Keratinocyte (primary cell): ENCODE measurements around the gene VAV1. TPM values are rescaled to one million over a fixed set of nuclear protein-coding genes. Genes with fewer than 3 reads are reported as not detected.

Source experiments
- DNase-seq: peaks from one replicate; pipeline ENCODE4 v3.0.0-alpha.2; 2011; ENCODE audit warnings: low read depth, missing footprints, low spot score
- FAIRE-seq: peaks from 2 replicates; lab custom pipeline; 2011; peaks lifted over from hg19 to GRCh38; lab: Jason Lieb, UNC
- H2AFZ ChIP-seq: 2 replicates; pipeline ENCODE4 v1.6.0; 2012; ENCODE audit warnings: low read length, control low read depth, inconsistent platforms; ENCODE audit not compliant: control insufficient read depth
- H3K27ac ChIP-seq: 2 replicates; pipeline ENCODE4 v1.5.1; 2011; ENCODE audit warnings: low read length; ENCODE audit not compliant: control insufficient read depth, insufficient read depth
- H3K27me3 ChIP-seq: 3 replicates; pipeline ENCODE4 v1.6.0; 2011; ENCODE audit warnings: low read length; ENCODE audit not compliant: control insufficient read depth, insufficient read depth; ENCODE audit errors: extremely low read depth
- H3K36me3 ChIP-seq, 2 experiments: 2 replicates in 1 of 2; 3 replicates in 1 of 2; pipeline ENCODE4 v1.5.1; 2011; ENCODE audit warnings: low read length in 2 of 2, mild to moderate bottlenecking in 1 of 2; ENCODE audit not compliant: control insufficient read depth in 2 of 2, insufficient read depth in 2 of 2; ENCODE audit errors: extremely low read depth in 1 of 2
- H3K4me1 ChIP-seq: 3 replicates; pipeline ENCODE4 v1.5.1; 2011; ENCODE audit warnings: low read length; ENCODE audit not compliant: control insufficient read depth, insufficient read depth; ENCODE audit errors: extremely low read depth
- H3K4me2 ChIP-seq: 3 replicates; pipeline ENCODE4 v1.6.0; 2011; ENCODE audit warnings: low read depth, low read length; ENCODE audit not compliant: control insufficient read depth, insufficient read depth; ENCODE audit errors: extremely low read depth
- H3K4me3 ChIP-seq, 3 experiments: fragments of 200-600 bp in 1 of 3; sonication (generic) in 1 of 3; 2 replicates in 2 of 3; 3 replicates in 1 of 3; pipeline ENCODE4 v1.5.1; 2011 to 2016; ENCODE audit warnings: low read length in 3 of 3, mild to moderate bottlenecking in 3 of 3, control low read depth in 2 of 3, inconsistent platforms in 1 of 3, low read depth in 1 of 3, mixed read lengths in 1 of 3, mixed run types in 1 of 3, moderate library complexity in 1 of 3; ENCODE audit not compliant: control insufficient read depth in 2 of 3, insufficient read depth in 2 of 3; ENCODE audit errors: extremely low read depth in 1 of 3
- H3K79me2 ChIP-seq: 2 replicates; pipeline ENCODE4 v1.6.0; 2012; ENCODE audit warnings: low read length; ENCODE audit not compliant: control insufficient read depth, insufficient read depth
- H3K9ac ChIP-seq: 3 replicates; pipeline ENCODE4 v1.6.0; 2011; ENCODE audit warnings: low read length; ENCODE audit not compliant: control insufficient read depth, insufficient read depth; ENCODE audit errors: extremely low read depth
- H3K9me1 ChIP-seq: 3 replicates; pipeline ENCODE4 v1.6.0; 2011; ENCODE audit warnings: low read length; ENCODE audit not compliant: control insufficient read depth, insufficient read depth; ENCODE audit errors: extremely low read depth
- H3K9me3 ChIP-seq: 2 replicates; pipeline ENCODE4 v1.5.1; 2012; ENCODE audit warnings: low read depth, low read length; ENCODE audit not compliant: control insufficient read depth
- H4K20me1 ChIP-seq: 3 replicates; pipeline ENCODE4 v1.6.0; 2011; ENCODE audit warnings: low read length; ENCODE audit not compliant: control insufficient read depth, insufficient read depth; ENCODE audit errors: extremely low read depth
- EZH2 ChIP-seq: IDR thresholded peaks from one replicate; pipeline ENCODE4 v1.6.1; 2012; ENCODE audit warnings: inconsistent platforms, mild to moderate bottlenecking, low read length, moderate library complexity
- dilution Hi-C: fragments of 300-500 bp; cut with MboI; formaldehyde crosslinking; loops from one replicate; pipeline ENCODE4 v1.7.0; 2020; ENCODE audit warnings: low sequenced_read_pairs; ENCODE audit not compliant: extremely low pct_ligation_motif_present
- polyA plus RNA-seq, 5 experiments: library from polyadenylated mRNA; depleted of rRNA in 3 of 5; stranded (reverse) in 3 of 5; stranded (forward) in 1 of 5; unstranded in 1 of 5; fragments of >200 nt; gene quantifications; 1 replicate in 1 of 5; 2 replicates in 3 of 5; 3 replicates in 1 of 5; pipeline versions ENCODE4 v1.2.1 to v1.2.3, GENCODE V29; 2011 to 2012; ENCODE audit warnings: missing spikeins in 2 of 5, low read depth in 1 of 5, low replicate concordance in 1 of 5
- TF ChIP-seq, protein P1 (sequence below), 3 experiments: IDR thresholded peaks in 1 of 3; conservative IDR thresholded peaks in 1 of 3; optimal IDR thresholded peaks in 1 of 3; 2 replicates in 2 of 3; 3 replicates in 1 of 3; pipeline versions ENCODE3 to v1.5.1; 2011; ENCODE audit warnings: low read length in 3 of 3, mild to moderate bottlenecking in 3 of 3, moderate library complexity in 2 of 3, control low read depth in 1 of 3, inconsistent platforms in 1 of 3; ENCODE audit not compliant: insufficient read depth in 2 of 3; ENCODE audit errors: extremely low read depth in 1 of 3

The VAV1 gene
- polyA plus RNA-seq, 1 donor (not counting 4 experiments of a cell fraction or from before 2014, with no cell fraction given): 0.42 TPM

- no peaks in the 10 kb centered on the region for H4K20me1 ChIP-seq
- no peaks in the 10 kb centered on the region for H3K36me3 ChIP-seq
- H3K27ac ChIP-seq: no peak overlapping the region
- no peaks in the 10 kb centered on the region for H3K4me1 ChIP-seq
- dilution Hi-C loops: no loop called here
- H3K9me3 ChIP-seq: no peaks in the 10 kb centered on the region
- no peak overlapping the region for H2AFZ ChIP-seq
- no peaks in the 10 kb centered on the region for H3K79me2 ChIP-seq
- no peak overlapping the region for H3K9ac ChIP-seq
- H3K27me3 ChIP-seq: no peaks in the 10 kb centered on the region
- no peaks in the 10 kb centered on the region for H3K9me1 ChIP-seq
- DNase-seq (no peak), FAIRE-seq (no peak)
- H3K4me3 ChIP-seq: no peak overlapping the region
- TF ChIP-seq, protein P1, sequence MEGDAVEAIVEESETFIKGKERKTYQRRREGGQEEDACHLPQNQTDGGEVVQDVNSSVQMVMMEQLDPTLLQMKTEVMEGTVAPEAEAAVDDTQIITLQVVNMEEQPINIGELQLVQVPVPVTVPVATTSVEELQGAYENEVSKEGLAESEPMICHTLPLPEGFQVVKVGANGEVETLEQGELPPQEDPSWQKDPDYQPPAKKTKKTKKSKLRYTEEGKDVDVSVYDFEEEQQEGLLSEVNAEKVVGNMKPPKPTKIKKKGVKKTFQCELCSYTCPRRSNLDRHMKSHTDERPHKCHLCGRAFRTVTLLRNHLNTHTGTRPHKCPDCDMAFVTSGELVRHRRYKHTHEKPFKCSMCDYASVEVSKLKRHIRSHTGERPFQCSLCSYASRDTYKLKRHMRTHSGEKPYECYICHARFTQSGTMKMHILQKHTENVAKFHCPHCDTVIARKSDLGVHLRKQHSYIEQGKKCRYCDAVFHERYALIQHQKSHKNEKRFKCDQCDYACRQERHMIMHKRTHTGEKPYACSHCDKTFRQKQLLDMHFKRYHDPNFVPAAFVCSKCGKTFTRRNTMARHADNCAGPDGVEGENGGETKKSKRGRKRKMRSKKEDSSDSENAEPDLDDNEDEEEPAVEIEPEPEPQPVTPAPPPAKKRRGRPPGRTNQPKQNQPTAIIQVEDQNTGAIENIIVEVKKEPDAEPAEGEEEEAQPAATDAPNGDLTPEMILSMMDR (optimal IDR thresholded peaks at IDR 0.05 in 1 of 3, IDR thresholded peaks at IDR 0.05 in 1 of 3, conservative IDR thresholded peaks at IDR 0.05 in 1 of 3; ENCODE audit: extremely low read depth in 1 of 3, insufficient read depth in 2 of 3, low read length in 3 of 3): no peak
- no peak for TF ChIP-seq EZH2
- no peak overlapping the region for H3K4me2 ChIP-seq
Measured at GRCh38 chr19:6787393-6787792, 14.9 kb downstream of the VAV1 start.

GRCh38 chr19:6788896-6789295, 16.4 kb downstream of the VAV1 start:
- DNase-seq: no peak
- H2AFZ ChIP-seq: no peak overlapping the region
- no peak for FAIRE-seq

More at GRCh38 chr19:6788896-6789295, 16.4 kb downstream of the VAV1 start:
- H3K4me2 ChIP-seq: no peak overlapping the region
- H3K27ac ChIP-seq: no peak overlapping the region
- dilution Hi-C loops: no loop called here
- TF ChIP-seq, protein P1 (optimal IDR thresholded peaks at IDR 0.05 in 1 of 3, IDR thresholded peaks at IDR 0.05 in 1 of 3, conservative IDR thresholded peaks at IDR 0.05 in 1 of 3; ENCODE audit: extremely low read depth in 1 of 3, insufficient read depth in 2 of 3, low read length in 3 of 3): no peak
- TF ChIP-seq EZH2: no peak
- H3K27me3 ChIP-seq: no peaks in the 10 kb centered on the region
- no peak overlapping the region for H3K4me3 ChIP-seq
- no peaks in the 10 kb centered on the region for H3K4me1 ChIP-seq
- no peaks in the 10 kb centered on the region for H4K20me1 ChIP-seq
- H3K9me1 ChIP-seq: no peaks in the 10 kb centered on the region
- no peaks in the 10 kb centered on the region for H3K79me2 ChIP-seq
- no peak overlapping the region for H3K9ac ChIP-seq
- H3K36me3 ChIP-seq: no peaks in the 10 kb centered on the region
- no peaks in the 10 kb centered on the region for H3K9me3 ChIP-seq
